ENCODE results near the gene NUCB2. TPM values are rescaled to one million over a fixed set of nuclear protein-coding genes. Genes with fewer than 3 reads are reported as not detected.
"Not testable (repeated sequence)": the region's sequence is repeated elsewhere in the genome, so short reads cannot be mapped to it uniquely, and the experiment has no call there.

The NUCB2 gene
- polyA plus RNA-seq, 3 donors: 76.3 to 99.9 (median 94.1) TPM

DNA sequence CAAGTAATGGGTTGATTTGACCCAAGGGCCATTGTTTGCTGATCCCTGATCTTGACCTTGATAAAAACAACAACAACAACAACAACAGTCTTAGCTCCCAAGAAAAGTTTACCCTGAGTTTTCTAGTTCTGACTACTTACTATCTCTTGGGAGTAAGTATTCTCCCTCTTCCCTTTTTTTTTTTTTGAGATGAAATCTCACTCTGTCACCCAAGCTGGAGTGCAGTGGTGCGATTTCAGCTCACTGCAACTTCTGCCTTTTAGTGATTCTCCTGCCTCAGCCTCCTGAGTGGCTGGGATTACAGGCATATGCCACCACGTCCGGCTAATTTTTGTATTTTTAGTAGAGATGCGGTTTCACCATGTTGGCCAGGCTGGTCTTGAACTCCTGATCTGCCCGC is 8.0 kb upstream of the NUCB2 start:
- not testable (repeated sequence) for DNase-seq (ENCODE audit: low read depth in 3 of 3, low spot score in 2 of 3)

DNA sequence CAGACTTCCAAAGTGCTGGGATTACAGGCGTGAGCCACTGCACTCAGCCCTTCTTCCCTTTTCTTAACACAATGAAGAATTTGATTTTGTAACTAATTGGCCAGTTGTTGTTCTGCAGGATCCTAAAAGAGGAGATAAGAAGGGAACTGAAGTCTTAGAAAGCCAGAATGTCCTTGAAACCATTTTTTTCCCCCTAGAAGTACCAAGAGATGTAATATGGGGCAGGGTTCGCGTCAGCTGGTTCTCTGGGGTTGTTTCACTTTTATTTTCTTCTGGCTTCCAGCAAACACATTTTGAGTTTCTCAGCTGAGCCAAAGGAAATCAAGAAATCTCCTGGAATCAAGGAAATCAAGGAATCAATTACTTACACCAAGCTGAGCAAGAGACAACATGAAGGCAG is 7.6 kb upstream of the NUCB2 start:
- no peak for DNase-seq (ENCODE audit: low read depth in 3 of 3, low spot score in 2 of 3)

- peak in 1 of 3 donors; percentile 10 for DNase-seq (ENCODE audit: low read depth in 3 of 3, low spot score in 2 of 3)
Observed at GRCh38 chr11:17272801-17273200, 3.7 kb upstream of the NUCB2 start.

- peak in 1 of 3 donors; percentile 7 for DNase-seq (ENCODE audit: low read depth in 3 of 3, low spot score in 2 of 3)
Observed at GRCh38 chr11:17273211-17273610, 3.3 kb upstream of the NUCB2 start.

GRCh38 chr11:17273668-17274282 is 2.8 kb upstream of the NUCB2 start:
- no peak for DNase-seq (ENCODE audit: low read depth in 3 of 3, low spot score in 2 of 3)

DNA sequence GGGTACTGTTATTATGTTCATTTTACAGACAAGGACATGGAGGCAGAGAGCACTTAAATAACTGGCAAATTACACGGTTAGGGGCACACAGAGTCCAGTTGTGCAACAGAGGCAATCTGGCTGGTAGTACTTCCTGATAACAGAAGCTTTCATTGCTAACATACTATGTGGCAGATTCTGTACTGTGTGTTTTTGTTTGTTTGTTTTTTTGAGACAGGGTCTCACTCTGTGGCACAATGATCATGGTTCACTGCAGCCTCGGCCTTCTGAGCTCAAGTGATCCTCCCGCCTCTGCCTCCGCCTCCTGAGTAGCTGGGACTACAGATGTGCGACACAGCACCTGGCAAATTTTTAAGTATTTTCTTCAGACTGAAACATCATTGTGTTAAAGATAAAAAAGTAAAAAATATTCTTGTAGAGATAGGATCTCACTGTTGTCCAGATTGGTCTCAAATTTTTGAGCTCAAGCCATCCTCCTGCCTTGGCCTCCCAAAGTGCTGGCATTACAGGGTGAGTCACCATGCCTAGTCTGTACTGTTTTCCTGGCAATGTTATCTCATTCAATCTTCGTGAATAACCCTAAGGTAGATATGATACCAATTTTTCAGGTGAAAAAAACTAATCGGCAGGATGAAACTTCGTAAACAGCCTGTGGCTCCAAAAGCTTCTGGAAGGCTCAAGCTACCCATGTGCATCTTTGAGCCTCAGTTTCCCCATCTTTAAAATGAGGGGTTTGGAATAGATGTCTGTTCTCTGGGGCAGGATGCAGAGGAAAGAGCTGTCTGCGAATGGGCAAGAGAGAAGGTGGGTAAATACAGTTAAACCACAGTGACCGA is 921 bp upstream of the NUCB2 start:
- DNase-seq (ENCODE audit: low read depth in 3 of 3, low spot score in 2 of 3): no peak

DNA sequence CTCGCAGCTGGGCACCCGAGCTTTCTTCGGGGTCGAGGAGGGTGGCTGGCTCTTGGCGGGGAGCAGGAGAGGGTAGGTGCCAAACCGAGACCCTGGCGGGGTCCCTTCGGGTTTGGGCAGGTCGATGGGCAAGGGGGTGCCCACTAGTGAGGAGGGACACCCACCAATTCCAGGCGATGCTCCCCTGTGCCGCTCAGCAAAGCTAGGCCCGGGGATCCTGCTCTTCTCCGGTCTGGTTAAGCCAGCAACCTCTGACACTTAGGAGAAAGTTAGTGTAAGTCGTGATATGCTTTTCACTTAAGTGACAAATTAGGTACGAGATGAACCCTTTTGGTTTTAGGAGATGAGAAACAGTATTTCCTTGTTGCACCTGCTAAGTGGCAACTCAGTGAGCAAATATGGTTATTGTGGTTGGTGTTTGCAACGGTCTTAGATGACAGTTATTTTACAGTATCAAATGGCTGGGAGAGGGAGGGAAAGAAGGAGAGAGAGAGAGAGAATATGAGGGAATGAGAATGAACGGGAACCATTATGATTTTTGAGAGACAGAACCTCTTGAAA is 565 bp downstream of the NUCB2 start:
- DNase-seq (ENCODE audit: low read depth in 3 of 3, low spot score in 2 of 3): peak in 1 of 3 donors; percentile 27

- no peak for DNase-seq (ENCODE audit: low read depth in 3 of 3, low spot score in 2 of 3)
Observed at GRCh38 chr11:17280494-17281127, 4.1 kb downstream of the NUCB2 start.

DNA sequence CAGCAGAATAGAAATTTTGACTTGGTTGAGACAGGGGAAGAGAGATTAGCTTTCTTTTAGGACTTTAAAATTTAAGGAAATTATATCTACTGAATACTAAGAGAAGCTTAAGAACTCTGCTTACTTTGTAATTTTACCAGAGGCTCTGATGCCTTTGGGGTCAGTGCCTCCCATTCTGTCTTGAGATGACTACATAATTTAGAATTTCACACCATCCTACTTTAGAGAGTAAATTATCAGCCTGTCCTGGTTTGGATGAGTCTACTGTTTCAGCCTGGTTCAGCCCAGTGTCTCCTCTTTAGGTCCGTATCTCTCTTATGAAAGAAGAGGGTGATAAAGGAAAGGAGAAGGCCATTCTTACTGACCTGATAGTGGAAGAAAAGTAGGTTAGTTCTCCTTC is 9.8 kb downstream of the NUCB2 start:
- no peak for DNase-seq (ENCODE audit: low read depth in 3 of 3, low spot score in 2 of 3)

GRCh38 chr11:17287058-17287457 is 10.5 kb downstream of the NUCB2 start:
- no peak for DNase-seq (ENCODE audit: low read depth in 3 of 3, low spot score in 2 of 3)

DNA sequence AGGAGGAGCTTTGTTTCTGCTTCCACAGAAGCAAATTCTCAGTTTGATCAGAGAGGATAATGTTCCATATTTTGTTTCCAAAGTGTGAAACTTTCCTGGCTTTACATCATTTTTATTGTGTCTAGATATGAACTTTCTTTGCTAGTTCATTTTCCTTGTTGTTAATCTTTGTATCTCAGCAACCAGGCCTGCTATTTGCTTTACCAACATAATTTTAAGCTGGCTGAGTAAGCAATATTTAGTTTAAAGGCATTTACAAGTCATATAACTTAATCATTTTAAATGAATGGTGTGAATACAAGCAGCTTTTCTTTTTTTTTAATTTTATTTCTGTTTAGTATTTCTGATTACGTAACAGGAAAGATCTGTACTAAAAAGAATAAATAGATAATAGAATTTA is 15.2 kb downstream of the NUCB2 start:
- no peak for DNase-seq (ENCODE audit: low read depth in 3 of 3, low spot score in 2 of 3)

GRCh38 chr11:17293311-17293710 is 16.8 kb downstream of the NUCB2 start:
- DNase-seq (ENCODE audit: low read depth in 3 of 3, low spot score in 2 of 3): no peak

- no peak for DNase-seq (ENCODE audit: low read depth in 3 of 3, low spot score in 2 of 3)
Observed at GRCh38 chr11:17294033-17294432, 17.5 kb downstream of the NUCB2 start.

- no peak for DNase-seq (ENCODE audit: low read depth in 3 of 3, low spot score in 2 of 3)
Observed at GRCh38 chr11:17296852-17297559, 20.5 kb downstream of the NUCB2 start.

GRCh38 chr11:17298302-17298701 is 21.8 kb downstream of the NUCB2 start:
- no peak for DNase-seq (ENCODE audit: low read depth in 3 of 3, low spot score in 2 of 3)

- no peak for DNase-seq (ENCODE audit: low read depth in 3 of 3, low spot score in 2 of 3)
Observed at GRCh38 chr11:17300372-17300771, 23.8 kb downstream of the NUCB2 start.

- DNase-seq (ENCODE audit: low read depth in 3 of 3, low spot score in 2 of 3): no peak
Observed at GRCh38 chr11:17313349-17314231, 37.1 kb downstream of the NUCB2 start.

DNA sequence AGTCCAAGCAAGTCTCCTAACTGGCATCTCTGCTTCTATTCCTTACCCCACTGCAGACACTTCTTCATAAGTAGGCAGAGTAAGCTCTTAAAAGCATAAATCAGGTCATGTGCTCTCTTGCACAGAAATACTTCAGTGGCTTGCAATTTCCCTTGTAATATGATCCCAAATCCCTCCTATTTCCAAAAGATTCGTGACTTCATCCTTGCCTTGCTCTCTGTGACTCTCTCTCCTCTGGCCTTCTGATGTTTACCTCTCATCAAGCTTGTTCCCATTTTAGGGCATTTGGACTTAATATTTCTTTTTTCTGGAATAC is 37.7 kb downstream of the NUCB2 start:
- DNase-seq (ENCODE audit: low read depth in 3 of 3, low spot score in 2 of 3): peak in 1 of 3 donors; percentile 7

- no peak for DNase-seq (ENCODE audit: low read depth in 3 of 3, low spot score in 2 of 3)
Observed at GRCh38 chr11:17314904-17315426, 38.4 kb downstream of the NUCB2 start.
